Daoy (cell line): ENCODE measurements around the gene YEATS2. TPM values are rescaled to one million over a fixed set of nuclear protein-coding genes. Genes with fewer than 3 reads are reported as not detected.
"Not testable (repeated sequence)": the region's sequence is repeated elsewhere in the genome, so short reads cannot be mapped to it uniquely, and the experiment has no call there.

Experiments
- DNase-seq: peaks from one replicate; pipeline ENCODE4 v3.0.0-alpha.2; 2015; ENCODE audit warnings: low read depth
- total RNA-seq: library from RNA; depleted of rRNA; stranded (reverse); fragments of >200 nt; shearing (Covaris generic); gene quantifications from 2 replicates; pipeline ENCODE4 v1.2.3, GENCODE V29; 2014

YEATS2 gene
- total RNA-seq, 1 experiment from 2014 or later: 21.6 TPM

DNA sequence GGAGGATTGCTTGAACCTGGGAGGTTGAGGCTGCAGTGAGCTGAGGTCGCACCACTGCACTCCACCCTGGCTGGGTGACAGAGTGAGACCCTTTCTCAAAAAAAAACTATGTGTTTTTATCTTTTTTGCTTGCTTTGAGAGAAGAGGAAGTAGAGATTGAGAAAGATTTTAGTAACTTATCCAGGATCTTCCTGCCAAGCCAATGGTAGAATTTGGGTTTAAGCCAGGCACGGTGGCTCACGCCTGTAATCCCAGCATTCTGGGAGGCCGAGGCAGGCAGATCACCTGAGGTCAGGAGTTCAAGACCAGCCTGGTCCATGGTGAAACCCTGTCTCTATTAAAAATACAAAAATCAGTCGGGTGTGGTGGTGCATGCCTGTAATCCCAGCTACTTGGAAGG, 78.9 kb downstream of the YEATS2 start:
- DNase-seq: not testable (repeated sequence)

DNA sequence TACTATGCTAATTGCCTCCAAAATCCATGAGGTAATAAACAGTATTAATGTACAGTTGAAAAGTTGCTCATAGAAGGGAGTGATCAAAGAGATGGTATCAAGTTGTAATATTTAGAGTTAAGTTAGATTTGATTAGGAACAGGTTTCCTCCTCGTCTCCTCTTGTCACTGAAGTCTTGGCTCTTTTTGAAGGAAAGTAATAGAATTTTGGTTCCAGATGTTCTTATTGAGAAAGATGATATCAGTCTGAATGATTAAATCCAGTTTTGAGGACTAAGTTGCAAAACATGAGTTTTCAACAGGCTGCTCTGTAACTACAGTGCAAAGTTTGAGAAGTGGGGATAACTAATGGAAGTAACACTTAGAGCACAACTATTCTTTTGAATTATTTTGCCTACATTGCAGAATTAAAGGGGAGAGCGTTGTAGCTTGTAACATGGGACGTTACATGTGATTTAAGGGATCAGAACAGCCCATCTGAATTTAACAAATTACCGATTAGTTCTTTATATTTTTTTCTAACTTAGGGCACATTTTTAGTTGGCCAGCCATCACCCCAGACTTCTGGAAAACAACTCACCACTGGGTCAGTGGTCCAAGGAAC, 79.5 kb downstream of the YEATS2 start:
- no peak for DNase-seq

DNA sequence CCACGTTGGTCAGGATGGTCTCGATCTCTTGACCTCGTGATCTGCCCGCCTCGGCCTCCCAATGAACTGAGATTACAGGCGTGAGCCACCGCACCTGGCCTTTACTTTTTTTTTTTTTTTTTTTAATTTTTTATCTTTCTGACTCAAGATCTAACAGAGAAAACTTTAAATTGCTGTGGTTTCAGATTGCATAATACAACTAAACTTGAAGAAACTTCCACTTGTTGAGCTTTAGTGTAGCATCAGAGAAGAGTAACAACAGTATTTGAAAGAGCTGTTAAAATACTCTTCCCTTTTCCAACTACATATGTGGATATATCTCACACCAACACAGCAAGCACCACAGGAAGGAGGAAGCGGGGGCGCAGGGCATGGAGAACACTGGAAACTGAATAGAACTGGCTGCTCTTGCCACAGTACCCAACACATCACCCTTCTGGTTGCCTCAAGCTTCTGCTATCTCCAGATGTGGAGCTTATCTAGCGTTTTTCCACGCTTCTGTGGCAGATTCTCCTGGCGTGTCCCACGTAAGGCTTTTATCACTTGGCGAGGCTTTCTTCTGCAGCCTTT, 82.4 kb downstream of the YEATS2 start:
- no peak for DNase-seq

DNA sequence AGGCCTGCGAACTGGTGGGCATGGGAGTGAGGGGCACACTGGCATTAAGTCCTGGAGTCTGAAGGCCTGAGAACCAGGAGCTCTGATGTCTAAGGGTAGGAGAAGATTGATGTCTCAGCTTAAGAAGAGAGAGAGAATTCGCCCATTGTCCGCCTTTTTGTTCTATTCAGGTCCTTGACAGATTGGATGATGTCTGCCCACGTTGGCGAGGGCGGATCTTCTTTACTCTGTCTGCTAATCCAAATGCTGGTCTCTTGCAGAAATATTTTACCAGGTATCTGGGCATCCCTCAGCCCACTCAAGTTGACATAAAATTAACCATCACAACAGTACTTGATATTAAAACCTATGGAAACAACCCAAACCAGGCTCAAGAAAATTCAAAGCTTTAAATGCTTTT, 83.6 kb downstream of the YEATS2 start:
- DNase-seq: no peak

DNA sequence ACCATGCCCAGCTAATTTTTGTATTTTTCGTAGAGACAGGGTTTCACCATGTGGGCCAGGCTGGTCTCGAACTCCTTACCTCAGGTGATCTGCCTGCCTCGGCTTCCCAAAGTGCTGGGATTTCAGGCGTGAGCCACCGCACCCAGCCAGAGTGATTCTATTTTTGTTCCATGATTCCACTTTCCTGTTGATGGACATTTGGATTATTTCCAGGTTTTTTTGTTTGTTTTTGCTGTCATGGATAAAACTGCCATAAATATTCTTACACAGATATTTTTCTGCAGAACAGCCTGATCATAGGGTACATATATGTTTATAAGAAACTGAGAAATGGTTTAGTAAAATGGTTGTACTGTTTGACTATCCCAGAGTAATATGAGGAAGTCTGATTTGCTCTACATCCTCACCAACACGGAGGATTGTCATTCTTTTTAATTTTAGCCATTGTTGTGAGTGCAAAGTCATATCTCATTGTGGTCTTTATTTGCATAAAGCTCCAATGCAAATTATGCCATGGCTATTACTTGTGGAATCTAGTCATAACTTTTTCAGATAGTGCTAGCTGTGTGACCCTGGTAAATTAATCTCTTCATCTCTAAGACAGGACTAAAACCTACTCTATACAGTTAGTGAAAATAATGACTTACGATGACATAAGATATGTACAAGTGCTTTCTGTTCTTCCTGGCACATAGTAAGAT, 85.1 kb downstream of the YEATS2 start:
- no peak for DNase-seq

DNA sequence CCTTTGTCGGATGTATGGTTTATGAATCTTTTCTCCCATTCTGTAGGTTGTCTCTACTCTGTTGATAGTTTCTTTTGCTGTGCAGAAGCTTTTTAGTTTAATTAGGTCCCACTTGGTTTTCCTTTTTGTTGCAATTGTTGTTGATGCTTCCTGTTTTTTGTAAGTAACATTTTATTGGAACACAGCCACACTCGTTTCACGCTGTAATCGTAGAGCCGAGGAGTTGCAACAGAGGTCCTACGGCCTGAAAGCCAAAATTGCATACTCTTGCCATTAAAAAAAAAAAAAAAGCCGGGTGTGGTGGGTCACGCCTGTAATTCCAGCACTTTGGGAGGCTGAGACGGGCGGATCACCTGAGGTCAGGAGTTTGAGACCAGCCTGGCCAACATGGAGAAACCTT, 86.9 kb downstream of the YEATS2 start:
- DNase-seq: not testable (repeated sequence)

DNA sequence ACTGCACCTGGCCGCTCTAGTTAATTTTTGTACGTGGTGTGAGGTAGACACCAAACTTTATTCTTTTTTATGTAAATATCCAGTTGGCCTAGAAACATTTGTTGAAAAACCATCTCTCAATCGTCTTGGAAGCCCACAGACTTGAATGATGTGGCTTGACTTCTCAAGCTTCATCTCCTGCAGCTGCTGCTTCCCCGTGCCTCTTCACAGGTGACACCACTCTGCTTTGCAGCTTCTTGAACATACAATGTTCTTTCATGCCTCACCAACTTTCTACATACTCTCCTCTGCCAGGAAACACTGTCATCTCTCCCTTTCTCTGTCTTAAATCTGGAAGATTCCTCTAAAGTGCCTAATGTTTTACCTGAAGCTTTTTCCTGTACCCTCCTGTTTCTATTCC, 92.2 kb downstream of the YEATS2 start:
- no peak for DNase-seq

DNA sequence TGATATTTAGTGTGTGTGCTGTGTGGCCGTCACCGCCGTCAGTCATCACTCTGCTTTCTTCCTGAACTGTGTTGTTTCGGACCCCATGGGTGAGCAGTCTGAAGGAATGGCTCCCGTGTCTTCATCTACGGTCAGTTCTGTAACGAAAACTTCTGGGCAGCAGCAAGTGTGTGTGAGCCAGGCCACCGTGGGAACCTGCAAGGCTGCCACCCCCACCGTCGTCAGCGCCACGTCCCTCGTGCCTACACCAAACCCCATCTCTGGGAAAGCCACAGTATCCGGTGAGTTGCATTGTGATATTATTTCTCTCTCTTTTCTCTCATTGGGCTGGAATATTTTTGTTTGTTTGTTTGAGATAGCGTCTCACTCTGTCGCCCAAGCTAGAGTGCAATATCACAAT, 93.1 kb downstream of the YEATS2 start:
- no peak for DNase-seq

DNA sequence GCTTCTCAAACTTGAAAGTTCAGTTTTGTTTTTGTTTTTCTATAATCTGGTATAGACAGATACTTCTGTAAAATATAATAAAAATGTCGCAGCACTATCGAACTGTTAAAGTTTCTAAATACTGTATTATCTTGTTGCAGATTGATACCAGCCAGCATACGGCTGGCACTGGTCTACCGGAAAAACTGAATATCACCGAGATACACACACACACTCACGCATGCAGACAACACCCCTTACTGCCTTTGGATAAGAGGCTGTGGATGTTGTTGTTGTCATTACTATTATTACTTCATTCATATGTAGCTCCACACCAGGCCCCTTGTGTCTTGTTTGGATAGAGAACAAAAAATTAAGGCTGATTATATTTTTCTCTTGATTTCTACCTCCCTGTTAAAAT, 95.4 kb downstream of the YEATS2 start:
- DNase-seq: no peak

DNA sequence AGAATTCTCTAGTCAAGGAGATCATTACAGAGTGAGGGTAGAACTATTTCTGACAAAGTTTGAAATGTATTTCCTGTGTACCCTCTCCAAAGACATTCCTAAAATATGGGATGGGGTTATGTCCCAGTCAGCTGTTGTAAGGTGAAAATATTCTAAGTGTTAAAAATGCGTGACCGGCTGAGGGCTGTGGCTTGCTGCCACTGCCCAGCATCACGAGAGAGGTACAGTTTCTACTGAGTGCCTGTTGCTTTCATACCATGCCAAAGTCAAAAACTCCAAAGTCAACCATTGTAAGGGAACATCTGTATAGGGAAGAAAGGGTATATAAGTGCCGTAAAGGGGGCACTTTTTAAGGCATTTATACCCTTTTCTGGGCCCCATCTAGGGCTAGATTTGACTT, 96.9 kb downstream of the YEATS2 start:
- no peak for DNase-seq

DNA sequence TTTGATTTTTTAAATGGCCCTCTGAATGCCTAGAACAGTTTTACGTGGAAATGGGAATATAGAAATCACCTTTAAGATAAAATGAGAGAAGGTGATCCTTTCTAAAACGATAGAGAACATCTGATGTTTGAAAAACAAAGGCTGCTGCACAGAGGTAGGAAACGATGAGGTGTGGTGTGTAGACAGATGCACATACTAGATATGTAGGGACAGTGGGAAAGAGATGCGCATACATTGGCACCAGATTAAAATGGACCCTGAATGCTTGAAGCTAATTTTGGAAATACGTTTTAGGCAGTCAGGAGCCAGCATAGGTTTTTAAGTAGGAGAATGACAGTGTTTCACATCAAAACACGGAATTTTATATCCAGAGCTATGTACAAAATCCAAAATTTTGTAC, 98.8 kb downstream of the YEATS2 start:
- DNase-seq: no peak

DNA sequence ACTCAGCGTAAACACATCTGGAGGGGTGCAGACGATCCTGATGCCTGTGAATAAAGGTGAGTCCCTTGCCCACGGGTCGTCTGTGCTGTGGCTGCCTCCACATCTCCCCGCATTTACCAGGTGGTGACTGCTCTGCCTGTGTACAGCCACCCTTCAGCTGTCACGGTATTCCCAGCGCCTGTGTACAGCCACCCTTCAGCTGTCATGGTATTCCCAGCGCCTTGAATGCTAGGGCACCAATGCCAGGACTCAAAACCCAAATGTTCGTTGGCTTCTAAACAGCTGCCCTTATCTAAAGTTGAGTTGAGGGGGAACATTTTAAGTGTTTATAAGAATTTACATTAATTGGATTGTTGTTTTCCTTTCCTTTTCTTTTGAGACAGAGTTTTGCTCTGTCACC, 100.4 kb downstream of the YEATS2 start:
- DNase-seq: no peak

DNA sequence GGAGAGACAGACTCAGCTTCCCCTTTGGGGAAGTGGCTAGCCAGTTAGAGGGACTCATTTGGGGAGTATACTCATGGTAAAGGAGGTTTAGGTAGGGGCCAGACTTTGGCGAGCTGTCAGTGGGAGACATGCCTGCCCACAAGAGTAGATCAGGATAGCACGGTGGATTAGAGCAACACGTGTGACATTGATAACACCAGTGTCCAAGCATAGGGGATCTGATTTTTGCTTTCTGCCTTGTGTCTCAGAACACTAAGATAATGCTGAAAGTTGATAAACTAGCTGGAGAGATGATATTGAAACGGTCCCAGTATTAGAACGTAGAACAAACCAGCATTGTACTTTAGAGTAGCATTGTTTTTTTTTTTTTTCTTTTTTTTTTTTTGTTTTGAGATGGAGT, 101.9 kb downstream of the YEATS2 start:
- no peak for DNase-seq

DNA sequence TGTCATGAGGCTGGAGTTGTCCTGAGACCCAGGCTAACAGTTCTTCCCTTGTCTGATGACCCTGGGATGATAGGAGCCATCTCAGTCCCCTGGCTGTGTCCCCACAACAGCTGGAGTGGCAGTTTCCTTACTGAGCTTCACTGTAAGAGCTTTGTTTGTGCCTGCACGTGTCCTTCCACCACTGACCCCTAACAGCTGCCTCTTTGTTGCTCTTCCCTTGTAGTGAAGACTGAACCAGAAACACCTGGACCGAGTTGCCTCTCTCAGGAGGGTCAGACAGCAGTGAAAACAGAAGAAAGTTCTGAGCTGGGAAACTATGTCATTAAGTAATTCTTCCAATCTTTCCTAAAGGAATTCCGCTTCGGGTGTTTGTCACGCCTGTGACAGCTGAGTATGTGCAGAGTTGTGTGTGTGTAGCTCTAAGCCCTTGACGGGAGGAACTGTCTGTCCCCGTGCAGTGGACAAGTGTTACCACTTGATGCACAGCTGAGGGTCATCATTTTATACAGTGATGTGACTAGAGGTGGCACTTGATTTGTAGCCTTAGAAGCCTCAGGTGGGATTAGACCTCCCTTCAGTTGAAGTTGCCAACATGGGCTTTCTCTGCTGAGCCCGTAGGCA, 102.8 kb downstream of the YEATS2 start:
- no peak for DNase-seq

DNA sequence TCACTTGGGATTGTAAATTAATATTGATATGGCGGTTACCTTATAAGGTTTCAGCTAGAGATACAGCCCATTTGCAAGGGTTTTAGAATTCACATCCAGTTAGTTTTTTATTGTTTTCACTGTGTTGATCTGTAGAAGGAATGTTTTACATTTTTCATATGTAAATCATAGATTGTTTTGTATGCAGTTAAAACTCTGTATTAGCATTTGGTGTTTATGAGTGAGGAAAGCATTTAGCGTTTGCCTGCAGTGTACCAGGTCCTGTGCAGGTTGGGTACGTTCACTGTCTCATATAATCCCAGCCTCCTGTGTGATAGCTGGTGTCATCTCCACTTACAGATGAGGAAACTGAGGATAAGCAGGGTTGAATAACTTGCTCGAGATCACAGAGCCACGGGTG, 104.0 kb downstream of the YEATS2 start:
- no peak for DNase-seq

DNA sequence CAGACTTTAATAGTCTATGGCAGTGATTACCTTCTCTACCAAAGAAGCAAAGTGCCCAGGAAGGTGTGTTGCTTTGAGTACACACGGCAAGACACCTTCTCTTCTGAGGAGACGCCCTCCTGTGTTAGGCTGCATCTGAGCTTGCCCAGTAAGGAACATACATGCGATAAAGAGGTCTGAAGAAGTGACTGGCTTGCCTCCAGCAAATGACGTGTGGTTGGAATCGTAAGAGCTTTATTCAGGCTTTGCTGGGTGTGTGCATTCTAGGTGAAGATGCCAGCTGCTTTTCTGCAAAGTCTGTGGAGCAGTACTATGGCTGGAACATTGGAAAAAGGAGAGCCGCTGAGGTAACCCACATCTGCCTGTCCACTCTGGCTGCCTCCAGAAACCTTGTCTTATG, 105.4 kb downstream of the YEATS2 start:
- DNase-seq: no peak

DNA sequence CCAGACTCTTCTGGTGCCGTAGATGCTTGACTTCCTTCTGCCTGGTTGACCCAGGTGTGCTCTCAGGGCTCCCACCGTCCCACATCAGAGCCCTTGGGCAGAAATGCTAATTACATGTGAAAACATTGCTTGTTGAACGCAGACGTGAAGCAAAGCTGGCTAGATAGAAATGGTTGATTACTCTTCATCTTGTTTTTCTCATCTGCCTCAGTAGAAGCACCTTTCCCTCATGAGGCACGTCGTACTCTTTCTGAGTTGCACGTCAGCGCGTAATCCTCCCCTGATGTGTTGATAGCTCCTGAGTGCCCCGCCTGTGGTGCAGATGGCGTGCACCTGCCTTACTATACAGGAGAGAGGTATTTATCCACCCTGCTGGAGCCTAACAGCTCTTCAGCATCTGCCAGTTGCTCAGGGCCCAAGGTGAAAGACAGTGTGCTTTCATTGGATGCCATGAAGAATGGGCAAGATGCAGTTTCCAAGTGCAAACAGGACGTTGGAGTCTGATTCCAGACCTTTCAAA, 109.7 kb downstream of the YEATS2 start:
- DNase-seq: no peak

DNA sequence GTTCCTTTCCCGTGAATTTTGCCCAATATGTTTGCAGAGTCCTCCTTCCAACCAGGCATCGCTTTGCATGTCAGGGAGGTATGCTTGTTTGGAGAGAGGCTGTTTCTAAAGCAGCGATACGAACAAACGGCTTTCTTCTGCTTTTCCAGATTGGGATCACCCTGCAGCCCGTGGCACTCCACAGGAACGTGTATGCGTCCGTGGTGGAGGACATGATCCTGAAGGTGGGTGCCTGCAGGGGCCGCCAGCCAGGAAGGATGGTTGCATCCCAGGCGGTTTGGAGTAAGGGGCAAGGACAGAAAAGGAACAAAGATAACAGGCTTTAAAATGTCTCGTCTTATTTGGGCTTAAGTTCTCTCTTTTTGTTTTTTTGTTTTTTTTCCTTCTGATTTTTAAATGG, 110.3 kb downstream of the YEATS2 start:
- no peak for DNase-seq

DNA sequence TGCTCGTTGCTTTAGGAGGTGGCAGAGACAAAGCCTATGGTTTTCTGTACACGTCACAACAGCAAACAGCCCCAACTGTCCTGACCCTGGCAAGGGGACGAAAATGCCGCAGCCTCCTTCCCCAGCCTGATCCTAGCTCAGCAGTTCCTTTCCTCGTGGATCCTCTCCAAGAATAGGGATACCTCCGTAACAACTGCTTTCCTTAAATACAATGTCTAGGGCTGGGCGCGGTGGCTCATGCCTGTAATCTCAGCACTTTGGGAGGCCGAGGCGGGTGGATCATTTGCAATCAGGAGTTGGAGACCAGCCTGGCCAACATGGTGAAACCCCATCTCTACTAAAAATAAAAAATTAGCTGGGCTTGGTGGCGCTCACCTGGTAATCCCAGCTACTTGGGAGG, 110.8 kb downstream of the YEATS2 start:
- DNase-seq: no peak

DNA sequence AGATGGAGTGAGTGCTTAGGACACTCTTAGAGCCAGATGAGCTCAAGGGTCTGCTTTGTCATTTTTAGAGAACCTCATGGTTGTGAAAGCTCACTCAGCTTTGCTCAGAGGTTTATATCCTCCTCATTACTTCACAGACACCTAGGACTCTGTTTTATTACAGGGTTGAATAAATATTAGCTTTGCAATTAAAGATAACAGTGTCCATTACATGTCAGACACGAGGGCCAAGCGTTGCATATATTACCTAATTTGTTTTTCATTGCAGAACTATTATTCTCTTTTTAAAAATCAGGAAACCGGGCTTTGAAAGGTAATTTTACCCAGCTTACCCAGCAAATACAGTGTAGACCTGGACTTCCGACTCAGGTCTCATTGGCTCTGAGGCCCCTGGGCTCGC, 111.7 kb downstream of the YEATS2 start:
- no peak for DNase-seq

DNA sequence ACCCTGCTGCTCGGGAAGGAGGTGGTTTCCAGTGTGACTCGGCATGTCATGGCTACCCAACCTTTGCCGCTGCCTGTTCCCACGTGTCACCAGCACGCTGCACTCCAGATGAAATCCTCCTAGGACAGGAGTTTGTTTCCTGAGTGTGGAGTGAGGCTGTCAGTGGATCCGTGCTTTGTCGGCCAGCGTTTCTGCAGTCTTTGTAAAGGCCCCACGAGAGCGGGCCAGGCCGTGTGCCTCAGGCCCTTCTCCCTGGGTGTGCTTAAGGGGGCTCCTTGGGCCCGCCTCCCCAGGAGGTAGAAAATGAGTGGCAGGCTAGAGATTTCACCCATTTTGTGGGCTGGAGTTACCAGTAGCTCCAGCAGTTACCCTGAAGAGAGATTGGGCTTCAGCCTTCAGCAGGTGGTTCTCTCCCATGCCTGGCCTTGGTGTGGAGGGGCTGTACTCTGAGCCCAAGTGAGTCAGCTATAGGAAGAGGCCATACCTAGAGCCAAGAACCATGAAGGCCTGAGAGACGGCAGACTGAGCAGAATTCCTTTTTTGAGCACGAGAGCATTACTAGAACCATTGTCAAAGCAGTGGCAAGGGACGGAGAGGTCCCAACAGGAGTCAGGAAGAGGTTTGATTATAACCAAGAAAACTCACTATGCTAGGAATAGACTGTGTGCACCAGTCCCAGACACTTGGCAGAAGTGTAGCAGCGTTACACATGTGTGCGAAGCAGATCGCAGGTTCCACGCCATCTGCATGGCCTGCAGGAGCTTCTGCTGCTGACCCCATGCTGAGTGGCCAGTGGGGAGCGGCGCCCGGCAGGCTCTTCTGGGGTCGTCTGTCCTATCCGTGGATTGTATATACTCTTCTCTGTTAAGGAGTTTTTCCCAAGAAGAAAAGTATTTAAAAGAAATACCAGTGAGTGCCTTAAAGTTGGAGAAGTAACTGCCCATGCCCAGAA, 113.3 kb downstream of the YEATS2 start:
- DNase-seq: no peak

DNA sequence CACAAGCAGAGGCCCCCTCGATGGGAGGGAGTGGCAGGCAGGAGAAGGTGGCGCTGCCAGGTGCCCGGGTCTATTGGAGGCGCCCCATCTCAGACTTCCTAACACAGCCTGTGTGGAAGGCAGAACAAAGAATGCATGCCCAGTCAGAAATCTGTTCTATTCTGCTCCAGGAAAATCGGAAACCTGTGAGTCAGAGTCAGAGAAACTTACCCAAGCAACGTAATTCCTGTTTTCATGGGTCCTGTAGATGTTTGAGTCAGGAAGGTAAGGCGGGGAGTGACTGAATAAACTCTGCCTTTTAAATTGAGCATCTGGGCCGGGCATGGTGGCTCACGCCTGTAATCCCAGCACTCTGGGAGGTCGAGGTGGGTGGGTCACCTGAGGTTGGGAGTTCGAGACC, 114.0 kb downstream of the YEATS2 start:
- no peak for DNase-seq
